NK-92 (cell line): ENCODE data around the gene LRRC4C.

Source experiments
- DNase-seq: peaks from one replicate; lab custom pipeline; 2025; ENCODE audit not compliant: unreplicated experiment; lab: John Stamatoyannopoulos, UW

Gene LRRC4C

GRCh38 chr11:41133023-41133422 lies 326.4 kb downstream of the LRRC4C start:
- no peak for DNase-seq

GRCh38 chr11:41121600-41121999 lies 337.9 kb downstream of the LRRC4C start:
- no peak for DNase-seq

DNA sequence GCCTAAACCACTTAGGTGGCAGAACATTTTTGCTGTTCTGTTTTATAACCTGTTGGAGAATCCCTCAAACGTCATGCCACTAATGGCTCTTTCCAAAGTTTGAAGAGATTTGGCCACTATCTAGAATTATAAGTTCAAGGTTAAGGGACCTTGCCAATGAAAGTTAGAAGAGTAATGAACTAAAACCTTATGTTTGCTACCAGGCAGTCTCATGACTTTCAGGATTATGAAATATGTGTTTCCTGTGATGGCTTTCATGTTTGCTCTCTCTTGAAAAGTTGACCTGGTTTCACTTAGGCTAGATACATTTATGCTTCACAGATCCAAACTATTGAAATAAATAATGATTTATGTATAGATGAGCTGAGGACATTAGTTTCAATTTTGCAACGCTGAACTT lies 340.0 kb downstream of the LRRC4C start:
- DNase-seq = no peak

DNA sequence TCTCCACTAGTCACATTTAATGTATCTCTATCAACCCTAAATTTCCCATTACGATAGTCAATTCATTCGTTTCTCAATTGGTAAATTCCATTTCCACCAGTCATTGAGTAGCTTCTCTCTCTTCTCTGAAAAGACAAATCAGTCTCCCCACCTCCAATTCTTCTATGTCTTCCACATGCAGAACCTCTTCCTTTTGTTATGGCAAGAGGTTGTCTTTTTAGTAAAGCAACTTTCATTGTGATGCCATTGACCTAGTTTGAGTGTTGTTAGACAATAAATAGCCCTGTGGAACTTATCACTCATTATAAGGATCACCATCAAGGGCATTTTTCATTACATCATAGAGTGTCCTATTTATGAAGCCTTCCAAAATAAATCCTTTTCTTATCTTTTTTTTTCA lies 340.9 kb downstream of the LRRC4C start:
- no peak for DNase-seq

- no peak for DNase-seq
Measured at GRCh38 chr11:41116970-41117369, 342.5 kb downstream of the LRRC4C start.

- DNase-seq = no peak
Measured at GRCh38 chr11:41115066-41115465, 344.4 kb downstream of the LRRC4C start.

DNA sequence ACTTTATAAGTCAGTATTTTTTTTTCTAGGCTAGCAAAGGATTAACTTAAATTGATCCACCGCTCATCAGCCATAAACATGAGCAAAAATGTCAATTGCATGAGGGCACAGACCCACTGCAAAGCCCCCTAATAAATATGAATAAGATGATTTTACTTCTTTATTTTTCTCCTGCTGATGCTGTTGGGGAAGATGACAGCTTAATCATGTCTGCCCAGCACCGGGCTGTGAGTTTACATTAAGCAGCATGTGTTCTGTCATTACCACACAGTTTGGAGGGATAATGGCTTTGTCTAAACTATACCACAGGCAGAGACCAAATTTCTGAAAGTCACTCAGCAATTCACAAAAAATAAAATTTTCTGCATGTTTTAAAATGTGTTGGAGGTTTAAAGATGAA lies 346.3 kb downstream of the LRRC4C start:
- DNase-seq = no peak

DNA sequence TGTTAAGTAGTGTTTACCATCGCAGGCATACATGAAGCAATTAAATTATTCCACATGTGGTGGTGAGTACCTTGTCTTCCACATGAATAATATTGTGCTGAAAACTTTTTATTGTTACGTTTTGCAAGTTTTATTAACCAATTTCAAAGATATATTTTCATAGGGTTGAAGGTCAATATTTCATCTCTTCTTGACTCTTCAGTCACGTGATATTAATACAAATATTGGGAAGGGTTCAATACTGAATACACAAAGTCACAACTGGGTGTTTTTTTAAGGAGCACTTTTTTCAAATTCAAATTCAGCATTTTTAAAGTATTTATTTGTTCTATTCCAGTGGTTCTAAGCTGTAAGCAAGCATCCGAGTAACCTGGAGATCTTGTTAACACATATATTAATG lies 348.9 kb downstream of the LRRC4C start:
- no peak for DNase-seq

GRCh38 chr11:41102471-41102870 lies 357.0 kb downstream of the LRRC4C start:
- DNase-seq = no peak

GRCh38 chr11:41099654-41100053 lies 359.8 kb downstream of the LRRC4C start:
- DNase-seq = no peak

GRCh38 chr11:41085123-41085522 lies 374.3 kb downstream of the LRRC4C start:
- DNase-seq = no peak

GRCh38 chr11:41081756-41082285 lies 377.6 kb downstream of the LRRC4C start:
- no peak for DNase-seq

GRCh38 chr11:41074318-41074717 lies 385.1 kb downstream of the LRRC4C start:
- DNase-seq = no peak

GRCh38 chr11:41065432-41065831 lies 394.0 kb downstream of the LRRC4C start:
- no peak for DNase-seq

GRCh38 chr11:41058138-41058537 lies 401.3 kb downstream of the LRRC4C start:
- DNase-seq = no peak

- DNase-seq = no peak
Measured at GRCh38 chr11:41056892-41057569, 402.4 kb downstream of the LRRC4C start.

DNA sequence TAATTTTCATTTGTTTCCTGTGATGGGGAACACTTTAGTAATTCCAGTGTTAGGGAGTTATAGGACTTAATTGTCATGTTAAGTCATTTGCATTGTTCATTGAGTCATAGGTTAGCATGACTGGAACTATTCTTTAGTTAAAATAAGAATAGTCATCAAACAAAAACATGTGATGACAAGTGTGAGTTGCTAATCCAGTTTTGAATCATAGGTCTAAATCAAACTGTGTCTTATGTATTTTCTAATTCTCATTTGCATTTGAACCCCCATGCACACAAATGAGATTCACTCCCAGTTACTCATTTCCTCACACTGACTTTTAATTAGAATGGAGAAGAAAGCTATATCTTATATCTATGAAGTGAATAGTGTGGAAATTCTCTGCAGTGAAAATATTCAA lies 405.6 kb downstream of the LRRC4C start:
- DNase-seq = no peak

GRCh38 chr11:41051919-41052635 lies 407.4 kb downstream of the LRRC4C start:
- no peak for DNase-seq

DNA sequence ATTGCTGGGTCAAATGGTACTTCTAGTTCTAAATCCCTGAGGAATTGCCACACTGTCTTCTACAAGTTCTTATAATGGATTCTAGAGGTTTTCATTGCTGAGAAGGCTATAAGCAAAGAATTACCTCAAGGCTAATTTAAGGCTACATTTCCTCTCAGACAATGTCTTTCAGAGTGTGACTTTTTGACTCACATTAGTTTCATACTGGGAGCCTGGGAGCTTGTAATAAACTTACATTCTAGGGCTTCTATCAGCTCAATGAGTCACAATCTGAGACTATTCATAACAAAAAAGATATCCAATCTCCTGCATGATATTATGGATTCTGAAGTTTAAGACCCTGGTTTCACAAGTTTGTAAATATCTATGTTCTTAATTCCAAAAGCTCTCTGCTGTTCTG lies 408.7 kb downstream of the LRRC4C start:
- DNase-seq = no peak

DNA sequence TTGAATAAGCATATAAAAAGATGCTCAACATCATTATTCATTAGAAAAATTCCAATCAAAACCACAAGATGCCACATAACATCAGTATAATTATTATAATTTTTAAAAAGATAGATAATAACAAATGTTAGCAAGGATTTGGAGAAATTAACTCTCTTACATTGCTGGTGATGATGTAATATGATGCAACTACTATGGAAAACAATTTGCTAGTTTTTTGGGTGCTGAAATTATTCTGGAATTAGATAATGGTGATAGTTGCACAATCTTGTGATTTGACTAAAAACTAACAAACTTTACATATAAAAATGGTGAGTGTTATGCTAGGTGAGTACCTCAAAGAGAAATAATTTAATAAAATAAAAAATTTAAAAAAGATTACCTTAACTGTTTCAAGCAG lies 412.2 kb downstream of the LRRC4C start:
- no peak for DNase-seq

DNA sequence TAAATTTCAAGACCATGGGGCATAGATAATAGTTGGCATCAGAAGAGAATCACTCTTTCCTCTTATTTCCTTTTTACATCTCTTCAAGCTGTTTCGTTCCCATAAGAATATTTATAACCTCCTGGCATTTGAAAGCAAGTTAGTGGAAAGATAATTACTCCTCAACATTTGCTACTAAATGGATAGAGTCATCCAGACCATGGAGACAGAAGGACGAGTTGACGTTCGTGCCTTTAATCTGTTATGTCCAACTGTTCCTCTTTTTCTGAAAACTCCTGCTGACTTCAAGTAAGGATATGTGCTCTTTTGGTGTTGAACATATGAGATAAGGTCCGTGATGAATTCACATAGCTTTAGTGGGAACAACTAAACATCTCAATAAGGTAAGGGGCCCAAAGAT lies 414.2 kb downstream of the LRRC4C start:
- DNase-seq = no peak

DNA sequence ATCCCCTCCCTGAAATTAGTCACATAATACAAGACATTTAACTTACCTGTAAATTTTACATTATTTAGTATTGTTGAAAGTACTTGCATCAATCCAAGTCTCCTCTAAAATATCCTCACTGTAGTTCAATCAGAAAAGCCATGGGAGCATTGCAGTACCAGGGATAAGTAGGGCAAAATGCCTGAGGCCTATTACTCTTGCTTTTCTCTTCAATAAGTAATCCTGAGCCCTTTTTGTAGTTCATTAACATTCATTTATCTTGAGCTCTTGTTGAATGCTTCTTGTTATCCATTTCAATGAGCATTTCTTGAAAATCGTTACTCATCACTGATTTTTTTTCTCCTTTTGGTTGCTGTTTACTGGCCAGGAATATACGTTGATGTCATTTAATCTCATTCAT lies 414.7 kb downstream of the LRRC4C start:
- no peak for DNase-seq

DNA sequence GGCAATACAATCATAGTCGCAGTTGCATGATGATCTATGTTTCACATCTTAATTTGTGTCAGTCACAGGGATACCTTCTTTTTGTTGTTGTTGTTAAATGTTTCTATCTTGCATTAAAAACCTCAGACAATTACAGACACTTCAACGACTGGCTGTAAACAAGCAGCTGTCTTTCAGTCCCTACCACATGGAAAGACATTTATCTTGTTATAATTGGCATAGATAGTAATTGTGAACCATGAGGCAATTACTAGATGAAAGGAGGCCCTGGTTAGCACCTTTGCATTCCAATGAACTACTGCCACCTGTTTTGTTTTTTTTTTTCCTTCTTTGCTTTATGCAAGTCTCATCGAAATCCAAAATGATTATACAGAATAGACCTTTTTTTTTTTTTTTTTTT lies 416.8 kb downstream of the LRRC4C start:
- no peak for DNase-seq
